HEK293 (cell line): ENCODE results near the gene FOXN3.

Experiments
- GLIS1 ChIP-seq: fragments of 450-650 bp; formaldehyde crosslinking; IDR thresholded peaks from 2 replicates; pipeline ENCODE4 v1.5.1; 2016; ENCODE audit warnings: missing biosample characterization, missing genetic modification characterization
- GLIS2 ChIP-seq: fragments of 450-650 bp; formaldehyde crosslinking; IDR thresholded peaks from 2 replicates; pipeline ENCODE4 v1.5.1; 2016; ENCODE audit warnings: missing biosample characterization, missing genetic modification characterization
- KLF1 ChIP-seq: fragments of 450-650 bp; formaldehyde crosslinking; IDR thresholded peaks from 2 replicates; pipeline ENCODE4 v1.5.1; 2016; ENCODE audit warnings: missing biosample characterization, missing genetic modification characterization
- KLF10 ChIP-seq: fragments of 450-650 bp; IDR thresholded peaks from 2 replicates; pipeline ENCODE4 v1.5.1; 2018; ENCODE audit warnings: missing biosample characterization, mild to moderate bottlenecking, missing genetic modification characterization
- MEIS1 ChIP-seq: sonication (generic); formaldehyde crosslinking; IDR thresholded peaks from 2 replicates; pipeline ENCODE4 v1.8.1; 2022; ENCODE audit warnings: missing genetic modification reagents, mild to moderate bottlenecking, borderline replicate concordance
- MZF1 ChIP-seq: fragments of 450-650 bp; formaldehyde crosslinking; IDR thresholded peaks from 2 replicates; pipeline ENCODE4 v1.5.1; 2017; ENCODE audit warnings: missing biosample characterization, missing genetic modification characterization, borderline replicate concordance
- OVOL3 ChIP-seq: fragments of 450-650 bp; formaldehyde crosslinking; IDR thresholded peaks from 2 replicates; pipeline ENCODE4 v1.5.1; 2016; ENCODE audit warnings: missing biosample characterization, missing genetic modification characterization
- SALL2 ChIP-seq: fragments of 450-650 bp; formaldehyde crosslinking; IDR thresholded peaks from 2 replicates; pipeline ENCODE4 v1.5.0; 2017; ENCODE audit warnings: missing biosample characterization, mild to moderate bottlenecking, missing genetic modification characterization, borderline replicate concordance
- SCRT1 ChIP-seq: fragments of 450-650 bp; formaldehyde crosslinking; IDR thresholded peaks from 2 replicates; pipeline ENCODE4 v1.5.1; 2016; ENCODE audit warnings: missing biosample characterization, missing genetic modification characterization, borderline replicate concordance
- SCRT2 ChIP-seq: fragments of 450-650 bp; formaldehyde crosslinking; IDR thresholded peaks from 2 replicates; pipeline ENCODE4 v1.5.1; 2016; ENCODE audit warnings: missing biosample characterization, missing genetic modification characterization
- SP2 ChIP-seq: fragments of 450-650 bp; formaldehyde crosslinking; IDR thresholded peaks from 2 replicates; pipeline ENCODE4 v1.5.1; 2016; ENCODE audit warnings: missing biosample characterization, missing genetic modification characterization
- ZNF155 ChIP-seq: fragments of 450-650 bp; formaldehyde crosslinking; IDR thresholded peaks from 2 replicates; pipeline ENCODE4 v1.5.1; 2016; ENCODE audit warnings: missing biosample characterization, missing genetic modification characterization
- ZNF23 ChIP-seq: fragments of 450-650 bp; formaldehyde crosslinking; IDR thresholded peaks from 2 replicates; pipeline ENCODE4 v1.5.1; 2016; ENCODE audit warnings: missing biosample characterization, missing genetic modification characterization, borderline replicate concordance
- ZNF302 ChIP-seq: fragments of 450-650 bp; formaldehyde crosslinking; IDR thresholded peaks from 2 replicates; pipeline ENCODE4 v1.5.1; 2016; ENCODE audit warnings: missing biosample characterization, missing genetic modification characterization, low read depth
- ZNF324 ChIP-seq: fragments of 450-650 bp; formaldehyde crosslinking; IDR thresholded peaks from 2 replicates; pipeline ENCODE4 v1.5.1; 2016; ENCODE audit warnings: missing biosample characterization, missing genetic modification characterization
- ZNF394 ChIP-seq: fragments of 450-650 bp; formaldehyde crosslinking; IDR thresholded peaks from 2 replicates; pipeline ENCODE4 v1.5.1; 2016; ENCODE audit warnings: missing biosample characterization, missing genetic modification characterization, mild to moderate bottlenecking, moderate library complexity, borderline replicate concordance
- ZNF404 ChIP-seq: fragments of 450-650 bp; formaldehyde crosslinking; IDR thresholded peaks from 2 replicates; pipeline ENCODE4 v1.5.1; 2017; ENCODE audit warnings: missing biosample characterization, missing genetic modification characterization
- ZNF426 ChIP-seq: fragments of 450-650 bp; formaldehyde crosslinking; IDR thresholded peaks from 2 replicates; pipeline ENCODE4 v1.5.1; 2017; ENCODE audit warnings: missing biosample characterization, missing genetic modification characterization, mild to moderate bottlenecking, inconsistent platforms, moderate library complexity
- ZNF48 ChIP-seq: fragments of 450-650 bp; formaldehyde crosslinking; IDR thresholded peaks from 2 replicates; pipeline ENCODE4 v1.5.1; 2016; ENCODE audit warnings: missing biosample characterization, missing genetic modification characterization
- ZNF510 ChIP-seq: fragments of 450-650 bp; formaldehyde crosslinking; IDR thresholded peaks from 2 replicates; pipeline ENCODE4 v1.5.1; 2018; ENCODE audit warnings: mild to moderate bottlenecking, missing genetic modification characterization, missing biosample characterization; ENCODE audit not compliant: insufficient replicate concordance
- ZNF529 ChIP-seq: fragments of 450-650 bp; formaldehyde crosslinking; IDR thresholded peaks from 2 replicates; pipeline ENCODE4 v1.5.1; 2017; ENCODE audit warnings: missing genetic modification characterization, missing biosample characterization; ENCODE audit not compliant: insufficient replicate concordance
- ZNF530 ChIP-seq: fragments of 450-650 bp; formaldehyde crosslinking; IDR thresholded peaks from 2 replicates; pipeline ENCODE4 v1.5.1; 2016; ENCODE audit warnings: low read depth, missing biosample characterization, missing genetic modification characterization
- ZNF658 ChIP-seq: fragments of 450-650 bp; formaldehyde crosslinking; IDR thresholded peaks from 2 replicates; pipeline ENCODE4; 2016; ENCODE audit warnings: missing biosample characterization, missing genetic modification characterization
- ZSCAN30 ChIP-seq: fragments of 450-650 bp; IDR thresholded peaks from 2 replicates; pipeline ENCODE4 v1.5.1; 2018; ENCODE audit warnings: missing biosample characterization, mild to moderate bottlenecking, missing genetic modification characterization, moderate library complexity
- TF ChIP-seq, protein P1 (sequence below): fragments of 450-650 bp; formaldehyde crosslinking; IDR thresholded peaks from 2 replicates; pipeline ENCODE4 v1.5.1; 2016; ENCODE audit warnings: missing biosample characterization, missing genetic modification characterization
- TF ChIP-seq, protein P2 (sequence below): IDR thresholded peaks from 2 replicates; pipeline ENCODE4 v1.6.1; 2011; ENCODE audit warnings: mild to moderate bottlenecking, low read depth, low read length, borderline replicate concordance
- TF ChIP-seq, protein P3 (sequence below): fragments of 450-650 bp; formaldehyde crosslinking; IDR thresholded peaks from 2 replicates; pipeline ENCODE4 v1.5.1; 2016; ENCODE audit warnings: missing biosample characterization, missing genetic modification characterization
- TF ChIP-seq, protein P4 (sequence below): fragments of 450-650 bp; formaldehyde crosslinking; IDR thresholded peaks from 2 replicates; pipeline ENCODE4 v1.5.1; 2016; ENCODE audit warnings: missing biosample characterization, missing genetic modification characterization
- TF ChIP-seq, protein P5 (sequence below): fragments of 450-650 bp; formaldehyde crosslinking; IDR thresholded peaks from 2 replicates; pipeline ENCODE4 v1.5.1; 2017; ENCODE audit warnings: missing biosample characterization, missing genetic modification characterization

Gene FOXN3

DNA sequence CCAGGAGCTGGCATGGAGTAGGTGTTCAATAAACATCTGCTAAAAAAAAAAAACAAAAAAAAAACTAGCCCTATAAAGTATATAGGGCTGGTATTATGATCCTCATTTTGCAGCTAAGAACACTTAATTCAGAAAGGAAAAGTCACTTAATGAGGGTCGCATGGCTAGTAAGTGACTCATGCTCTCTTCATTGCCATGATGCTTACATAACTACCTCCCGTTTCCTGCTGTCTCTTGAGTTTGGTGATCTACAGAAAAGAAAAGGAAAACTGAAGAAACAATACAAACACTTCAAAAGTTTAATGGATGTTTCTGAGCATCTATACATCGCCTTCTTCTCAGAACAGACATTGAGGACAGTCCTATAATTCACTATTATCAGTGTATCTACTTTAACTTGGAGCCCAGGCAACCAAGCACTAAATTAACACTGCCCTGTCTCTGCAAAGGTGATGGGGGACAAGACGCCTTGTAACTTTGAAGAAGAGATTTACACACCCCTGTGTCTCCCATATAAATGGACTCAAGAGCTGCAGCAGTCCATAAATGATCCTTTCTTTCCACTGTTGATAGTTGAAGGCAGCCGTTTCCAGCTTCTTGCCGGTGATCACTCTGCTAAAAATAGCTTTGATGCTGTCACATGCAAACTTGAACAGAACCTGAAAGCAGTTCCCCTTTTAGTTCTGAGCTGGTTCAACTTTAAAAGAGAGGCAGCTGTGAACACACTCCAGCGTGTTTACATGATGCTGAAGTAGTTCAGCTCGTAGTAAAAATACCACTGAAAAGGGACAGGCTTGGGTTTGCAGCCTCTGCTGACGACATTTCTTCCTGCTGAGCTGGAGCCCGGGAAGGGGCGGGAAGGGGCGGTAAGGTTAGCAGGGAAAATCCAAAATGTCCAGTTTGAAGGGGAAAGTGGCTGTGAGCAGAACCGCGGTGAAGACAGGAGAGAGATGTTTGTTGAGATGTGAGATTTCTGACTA is 113.3 kb downstream of the FOXN3 start (continued):
- TF ChIP-seq OVOL3 (tag by site-specific recombination) (no peak), ZNF510 (tag by site-specific recombination) (no peak), SCRT2 (tag by site-specific recombination) (no peak), ZSCAN30 (peak; percentile 74; the same call in 1 of the 2 replicates), ZNF530 (tag by site-specific recombination) (no peak), SCRT1 (tag by site-specific recombination) (no peak), ZNF155 (tag by site-specific recombination) (no peak), ZNF302 (tag by site-specific recombination) (no peak), ZNF48 (no peak), ZNF404 (tag by site-specific recombination) (no peak), SP2 (peak; percentile 46), GLIS2 (tag by site-specific recombination) (no peak), KLF10 (tag by site-specific recombination) (no peak), ZNF658 (tag by site-specific recombination) (no peak), ZNF394 (0 out of 2 replicates have a peak, but pooled peaks have one; percentile 32), ZNF324 (tag by site-specific recombination) (no peak), ZNF426 (tag by site-specific recombination) (no peak), ZNF23 (tag by site-specific recombination) (no peak), MZF1 (tag by site-specific recombination) (no peak; the same call in 1 of the 2 replicates), KLF1 (tag by site-specific recombination) (no peak), GLIS1 (no peak), ZNF529 (tag by site-specific recombination) (no peak), MEIS1 (no peak), SALL2 (tag by site-specific recombination) (no peak)
- TF ChIP-seq, protein P1, sequence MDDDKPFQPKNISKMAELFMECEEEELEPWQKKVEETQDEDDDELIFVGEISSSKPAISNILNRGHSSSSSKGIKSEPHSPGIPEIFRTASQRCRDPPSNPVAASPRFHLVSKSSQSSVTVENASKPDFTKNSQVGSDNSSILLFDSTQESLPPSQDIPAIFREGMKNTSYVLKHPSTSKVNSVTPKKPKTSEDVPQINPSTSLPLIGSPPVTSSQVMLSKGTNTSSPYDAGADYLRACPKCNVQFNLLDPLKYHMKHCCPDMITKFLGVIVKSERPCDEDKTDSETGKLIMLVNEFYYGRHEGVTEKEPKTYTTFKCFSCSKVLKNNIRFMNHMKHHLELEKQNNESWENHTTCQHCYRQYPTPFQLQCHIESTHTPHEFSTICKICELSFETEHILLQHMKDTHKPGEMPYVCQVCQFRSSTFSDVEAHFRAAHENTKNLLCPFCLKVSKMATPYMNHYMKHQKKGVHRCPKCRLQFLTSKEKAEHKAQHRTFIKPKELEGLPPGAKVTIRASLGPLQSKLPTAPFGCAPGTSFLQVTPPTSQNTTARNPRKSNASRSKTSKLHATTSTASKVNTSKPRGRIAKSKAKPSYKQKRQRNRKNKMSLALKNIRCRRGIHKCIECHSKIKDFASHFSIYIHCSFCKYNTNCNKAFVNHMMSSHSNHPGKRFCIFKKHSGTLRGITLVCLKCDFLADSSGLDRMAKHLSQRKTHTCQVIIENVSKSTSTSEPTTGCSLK (tag by site-specific recombination): no peak
- TF ChIP-seq, protein P2, sequence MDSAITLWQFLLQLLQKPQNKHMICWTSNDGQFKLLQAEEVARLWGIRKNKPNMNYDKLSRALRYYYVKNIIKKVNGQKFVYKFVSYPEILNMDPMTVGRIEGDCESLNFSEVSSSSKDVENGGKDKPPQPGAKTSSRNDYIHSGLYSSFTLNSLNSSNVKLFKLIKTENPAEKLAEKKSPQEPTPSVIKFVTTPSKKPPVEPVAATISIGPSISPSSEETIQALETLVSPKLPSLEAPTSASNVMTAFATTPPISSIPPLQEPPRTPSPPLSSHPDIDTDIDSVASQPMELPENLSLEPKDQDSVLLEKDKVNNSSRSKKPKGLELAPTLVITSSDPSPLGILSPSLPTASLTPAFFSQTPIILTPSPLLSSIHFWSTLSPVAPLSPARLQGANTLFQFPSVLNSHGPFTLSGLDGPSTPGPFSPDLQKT: no peak
- TF ChIP-seq, protein P3, sequence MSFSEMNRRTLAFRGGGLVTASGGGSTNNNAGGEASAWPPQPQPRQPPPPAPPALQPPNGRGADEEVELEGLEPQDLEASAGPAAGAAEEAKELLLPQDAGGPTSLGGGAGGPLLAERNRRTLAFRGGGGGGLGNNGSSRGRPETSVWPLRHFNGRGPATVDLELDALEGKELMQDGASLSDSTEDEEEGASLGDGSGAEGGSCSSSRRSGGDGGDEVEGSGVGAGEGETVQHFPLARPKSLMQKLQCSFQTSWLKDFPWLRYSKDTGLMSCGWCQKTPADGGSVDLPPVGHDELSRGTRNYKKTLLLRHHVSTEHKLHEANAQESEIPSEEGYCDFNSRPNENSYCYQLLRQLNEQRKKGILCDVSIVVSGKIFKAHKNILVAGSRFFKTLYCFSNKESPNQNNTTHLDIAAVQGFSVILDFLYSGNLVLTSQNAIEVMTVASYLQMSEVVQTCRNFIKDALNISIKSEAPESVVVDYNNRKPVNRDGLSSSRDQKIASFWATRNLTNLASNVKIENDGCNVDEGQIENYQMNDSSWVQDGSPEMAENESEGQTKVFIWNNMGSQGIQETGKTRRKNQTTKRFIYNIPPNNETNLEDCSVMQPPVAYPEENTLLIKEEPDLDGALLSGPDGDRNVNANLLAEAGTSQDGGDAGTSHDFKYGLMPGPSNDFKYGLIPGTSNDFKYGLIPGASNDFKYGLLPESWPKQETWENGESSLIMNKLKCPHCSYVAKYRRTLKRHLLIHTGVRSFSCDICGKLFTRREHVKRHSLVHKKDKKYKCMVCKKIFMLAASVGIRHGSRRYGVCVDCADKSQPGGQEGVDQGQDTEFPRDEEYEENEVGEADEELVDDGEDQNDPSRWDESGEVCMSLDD: no peak
- TF ChIP-seq, protein P4, sequence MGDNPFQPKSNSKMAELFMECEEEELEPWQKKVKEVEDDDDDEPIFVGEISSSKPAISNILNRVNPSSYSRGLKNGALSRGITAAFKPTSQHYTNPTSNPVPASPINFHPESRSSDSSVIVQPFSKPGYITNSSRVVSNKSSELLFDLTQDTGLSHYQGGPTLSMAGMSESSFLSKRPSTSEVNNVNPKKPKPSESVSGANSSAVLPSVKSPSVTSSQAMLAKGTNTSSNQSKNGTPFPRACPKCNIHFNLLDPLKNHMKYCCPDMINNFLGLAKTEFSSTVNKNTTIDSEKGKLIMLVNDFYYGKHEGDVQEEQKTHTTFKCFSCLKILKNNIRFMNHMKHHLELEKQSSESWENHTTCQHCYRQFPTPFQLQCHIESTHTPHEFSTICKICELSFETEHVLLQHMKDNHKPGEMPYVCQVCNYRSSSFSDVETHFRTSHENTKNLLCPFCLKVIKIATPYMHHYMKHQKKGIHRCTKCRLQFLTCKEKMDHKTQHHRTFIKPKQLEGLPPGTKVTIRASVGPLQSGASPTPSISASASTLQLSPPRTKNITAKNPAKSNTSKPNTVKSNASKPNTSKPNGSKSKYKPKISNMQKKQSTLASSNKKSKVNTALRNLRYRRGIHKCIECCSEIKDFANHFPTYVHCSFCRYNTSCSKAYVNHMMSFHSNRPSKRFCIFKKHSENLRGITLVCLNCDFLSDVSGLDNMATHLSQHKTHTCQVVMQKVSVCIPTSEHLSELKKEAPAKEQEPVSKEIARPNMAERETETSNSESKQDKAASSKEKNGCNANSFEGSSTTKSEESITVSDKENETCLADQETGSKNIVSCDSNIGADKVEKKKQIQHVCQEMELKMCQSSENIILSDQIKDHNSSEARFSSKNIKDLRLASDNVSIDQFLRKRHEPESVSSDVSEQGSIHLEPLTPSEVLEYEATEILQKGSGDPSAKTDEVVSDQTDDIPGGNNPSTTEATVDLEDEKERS (tag by site-specific recombination): no peak
- TF ChIP-seq, protein P5, sequence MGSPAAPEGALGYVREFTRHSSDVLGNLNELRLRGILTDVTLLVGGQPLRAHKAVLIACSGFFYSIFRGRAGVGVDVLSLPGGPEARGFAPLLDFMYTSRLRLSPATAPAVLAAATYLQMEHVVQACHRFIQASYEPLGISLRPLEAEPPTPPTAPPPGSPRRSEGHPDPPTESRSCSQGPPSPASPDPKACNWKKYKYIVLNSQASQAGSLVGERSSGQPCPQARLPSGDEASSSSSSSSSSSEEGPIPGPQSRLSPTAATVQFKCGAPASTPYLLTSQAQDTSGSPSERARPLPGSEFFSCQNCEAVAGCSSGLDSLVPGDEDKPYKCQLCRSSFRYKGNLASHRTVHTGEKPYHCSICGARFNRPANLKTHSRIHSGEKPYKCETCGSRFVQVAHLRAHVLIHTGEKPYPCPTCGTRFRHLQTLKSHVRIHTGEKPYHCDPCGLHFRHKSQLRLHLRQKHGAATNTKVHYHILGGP: no peak
